PFSK-1 (cell line): ENCODE data around the gene VAT1L.

Experiments
- REST ChIP-seq, 2 experiments: IDR thresholded peaks; 2 replicates each; pipeline versions ENCODE4 v1.6.1 to v1.8.0; 2011 to 2012; ENCODE audit warnings: low read depth in 2 of 2, low read length in 2 of 2, control low read depth in 1 of 2, inconsistent platforms in 1 of 2, mild to moderate bottlenecking in 1 of 2, moderate library complexity in 1 of 2; ENCODE audit not compliant: insufficient read depth in 1 of 2
- TAF1 ChIP-seq: IDR thresholded peaks from 2 replicates; pipeline ENCODE4 v1.6.1; 2012; ENCODE audit warnings: low read length, control low read depth, borderline replicate concordance; ENCODE audit not compliant: insufficient read depth

- TF ChIP-seq TAF1 (no peak), REST (IDR thresholded peaks at IDR 0.05; ENCODE audit: insufficient read depth in 1 of 2, low read depth in 2 of 2, low read length in 2 of 2) (no peak)
Measured at GRCh38 chr16:77789085-77790008, 983 bp downstream of the VAT1L start.
